GM18868 (cell line): ENCODE results near the gene ACYP1.

ENCODE experiments used
- ATAC-seq: cut with Tn5 transposase; IDR thresholded peaks from one replicate; pipeline ENCODE4 v1.9.1; 2021; ENCODE audit warnings: mild to moderate bottlenecking, moderate library complexity; ENCODE audit not compliant: unreplicated experiment

Gene ACYP1

GRCh38 chr14:75063491-75064204 is at the start of gene ACYP1:
ACYP1 (minus strand) TSS chr14:75064024; CDS start chr14:75063553, 471 bp downstream.
- ATAC-seq, result peak; percentile 99

- ATAC-seq, result no peak
Measured at GRCh38 chr14:75109877-75110276, 46.1 kb upstream of the ACYP1 start.

- no peak for ATAC-seq
Measured at GRCh38 chr14:75107186-75107585, 43.4 kb upstream of the ACYP1 start.

- ATAC-seq, result no peak
Measured at GRCh38 chr14:75101491-75101890, 37.7 kb upstream of the ACYP1 start.

GRCh38 chr14:75098682-75099081 is 34.9 kb upstream of the ACYP1 start:
- ATAC-seq, result no peak

GRCh38 chr14:75098212-75098611 is 34.4 kb upstream of the ACYP1 start:
- no peak for ATAC-seq

GRCh38 chr14:75096959-75097358 is 33.1 kb upstream of the ACYP1 start:
- no peak for ATAC-seq

GRCh38 chr14:75095690-75096089 is 31.9 kb upstream of the ACYP1 start:
- no peak for ATAC-seq

GRCh38 chr14:75094896-75095295 is 31.1 kb upstream of the ACYP1 start:
- no peak for ATAC-seq

- no peak for ATAC-seq
Measured at GRCh38 chr14:75092698-75093097, 28.9 kb upstream of the ACYP1 start.

GRCh38 chr14:75091251-75091650 is 27.4 kb upstream of the ACYP1 start:
- no peak for ATAC-seq

GRCh38 chr14:75090353-75090752 is 26.5 kb upstream of the ACYP1 start:
- no peak for ATAC-seq

GRCh38 chr14:75088566-75089373 is 24.9 kb upstream of the ACYP1 start:
- ATAC-seq, result no peak

- no peak for ATAC-seq
Measured at GRCh38 chr14:75088153-75088552, 24.3 kb upstream of the ACYP1 start.

- ATAC-seq, result no peak
Measured at GRCh38 chr14:75084513-75084912, 20.7 kb upstream of the ACYP1 start.

- ATAC-seq, result no peak
Measured at GRCh38 chr14:75083271-75083670, 19.4 kb upstream of the ACYP1 start.

GRCh38 chr14:75081660-75082229 is 17.9 kb upstream of the ACYP1 start:
- ATAC-seq, result no peak

- ATAC-seq, result no peak
Measured at GRCh38 chr14:75079521-75079920, 15.7 kb upstream of the ACYP1 start.

GRCh38 chr14:75077794-75078193 is 14.0 kb upstream of the ACYP1 start:
- ATAC-seq, result no peak

- no peak for ATAC-seq
Measured at GRCh38 chr14:75070383-75070782, 6.6 kb upstream of the ACYP1 start.

- no peak for ATAC-seq
Measured at GRCh38 chr14:75069811-75070145, 6.0 kb upstream of the ACYP1 start.
